Measurements from ENCODE around the gene MX2.

The MX2 gene

DNA sequence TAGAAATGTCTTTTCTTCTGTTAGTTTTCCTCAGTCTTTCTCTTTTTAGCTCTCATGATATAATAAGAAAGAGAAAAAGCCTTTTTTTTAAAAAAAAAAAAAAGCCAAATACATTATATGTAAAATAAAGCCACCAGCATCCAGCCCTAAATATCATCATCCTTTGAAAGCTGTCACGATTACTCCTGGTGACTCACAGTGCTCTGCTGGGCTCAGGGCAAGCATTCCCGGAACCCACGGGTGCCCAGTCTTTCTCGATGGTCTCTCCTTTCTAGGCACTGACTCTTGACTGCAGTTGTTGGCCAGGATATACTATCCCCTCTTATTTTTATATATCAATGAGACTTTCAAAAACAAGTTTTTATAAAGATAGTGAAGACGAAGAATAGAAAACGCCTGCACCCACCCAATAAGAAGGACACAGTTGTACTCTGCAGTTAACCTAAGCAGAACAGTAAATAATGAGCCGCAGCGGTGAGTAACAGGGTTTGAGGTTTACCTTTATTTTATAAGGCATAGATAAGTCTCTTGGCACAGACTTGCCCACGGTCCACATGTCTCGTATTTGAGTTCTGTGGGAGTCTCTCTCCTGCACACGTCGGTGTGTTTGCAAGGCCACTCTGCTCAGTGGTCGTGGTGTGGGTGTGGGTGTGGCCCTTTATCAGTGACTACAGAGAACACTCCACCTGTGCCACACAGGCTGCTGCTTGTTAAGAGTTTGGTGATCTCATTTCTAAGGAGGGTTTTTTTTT, 15.7 kb upstream of the MX2 start:
- no peaks in the 10 kb centered on the region for H3K27me3 ChIP-seq
- no peak for DNase-seq
- H3K4me1 ChIP-seq = no peaks in the 10 kb centered on the region
- H3K9me3 ChIP-seq = no peaks in the 10 kb centered on the region; the same call in 1 of the 2 replicates
- H3K36me3 ChIP-seq = no peaks in the 10 kb centered on the region
- TF ChIP-seq, protein P1, sequence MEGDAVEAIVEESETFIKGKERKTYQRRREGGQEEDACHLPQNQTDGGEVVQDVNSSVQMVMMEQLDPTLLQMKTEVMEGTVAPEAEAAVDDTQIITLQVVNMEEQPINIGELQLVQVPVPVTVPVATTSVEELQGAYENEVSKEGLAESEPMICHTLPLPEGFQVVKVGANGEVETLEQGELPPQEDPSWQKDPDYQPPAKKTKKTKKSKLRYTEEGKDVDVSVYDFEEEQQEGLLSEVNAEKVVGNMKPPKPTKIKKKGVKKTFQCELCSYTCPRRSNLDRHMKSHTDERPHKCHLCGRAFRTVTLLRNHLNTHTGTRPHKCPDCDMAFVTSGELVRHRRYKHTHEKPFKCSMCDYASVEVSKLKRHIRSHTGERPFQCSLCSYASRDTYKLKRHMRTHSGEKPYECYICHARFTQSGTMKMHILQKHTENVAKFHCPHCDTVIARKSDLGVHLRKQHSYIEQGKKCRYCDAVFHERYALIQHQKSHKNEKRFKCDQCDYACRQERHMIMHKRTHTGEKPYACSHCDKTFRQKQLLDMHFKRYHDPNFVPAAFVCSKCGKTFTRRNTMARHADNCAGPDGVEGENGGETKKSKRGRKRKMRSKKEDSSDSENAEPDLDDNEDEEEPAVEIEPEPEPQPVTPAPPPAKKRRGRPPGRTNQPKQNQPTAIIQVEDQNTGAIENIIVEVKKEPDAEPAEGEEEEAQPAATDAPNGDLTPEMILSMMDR (IDR thresholded peaks at IDR 0.05; ENCODE audit: low read depth, low read length) = no peak
- no peak overlapping the region for H3K4me3 ChIP-seq (ENCODE audit: low read depth, low read length)

DNA sequence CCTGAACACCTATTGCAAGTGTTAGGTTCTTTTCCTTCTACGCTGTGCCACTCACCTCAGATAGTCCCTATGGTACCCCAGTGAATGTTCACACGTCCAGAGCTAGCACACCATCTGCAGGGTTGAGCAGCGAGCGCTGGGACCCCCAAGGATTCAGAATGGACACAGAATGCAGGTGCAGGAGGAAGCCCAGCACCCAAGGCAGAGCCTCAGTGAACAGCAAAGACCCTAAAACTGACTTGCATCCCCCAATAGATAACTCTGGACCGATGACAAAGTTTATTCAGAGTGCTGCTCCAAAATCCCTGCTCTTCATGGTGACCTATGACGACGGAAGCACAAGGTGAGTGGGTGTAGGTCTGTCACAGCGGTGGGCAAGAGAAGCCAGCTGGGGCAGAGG, 15.1 kb upstream of the MX2 start:
- Histone ChIP-seq H3K27me3 (no peaks in the 10 kb centered on the region), H3K4me1 (no peaks in the 10 kb centered on the region), H3K36me3 (no peaks in the 10 kb centered on the region), H3K4me3 (ENCODE audit: low read depth, low read length) (no peak overlapping the region), H3K9me3 (no peaks in the 10 kb centered on the region; the same call in 1 of the 2 replicates)
- TF ChIP-seq, protein P1 (IDR thresholded peaks at IDR 0.05; ENCODE audit: low read depth, low read length) = no peak
- DNase-seq = no peak

DNA sequence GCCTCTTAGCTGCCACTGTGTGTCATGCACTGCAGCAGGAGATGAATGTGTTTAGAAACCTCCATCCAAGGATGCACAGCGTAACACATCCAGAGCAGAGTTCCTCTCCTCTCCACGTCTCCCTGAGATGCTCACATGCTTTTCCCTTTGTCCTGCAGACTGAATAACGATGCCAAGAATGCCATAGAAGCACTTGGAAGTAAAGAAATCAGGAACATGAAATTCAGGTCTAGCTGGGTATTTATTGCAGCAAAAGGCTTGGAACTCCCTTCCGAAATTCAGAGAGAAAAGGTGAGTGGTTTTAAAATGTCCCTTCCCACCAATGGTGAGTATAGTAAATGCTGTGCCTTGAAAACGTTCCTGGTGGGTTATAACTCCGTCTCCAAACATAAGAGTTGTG, 13.4 kb upstream of the MX2 start:
- TF ChIP-seq, protein P1 (IDR thresholded peaks at IDR 0.05; ENCODE audit: low read depth, low read length) = no peak
- no peaks in the 10 kb centered on the region for H3K27me3 ChIP-seq
- no peak overlapping the region for H3K4me3 ChIP-seq (ENCODE audit: low read depth, low read length)
- no peaks in the 10 kb centered on the region for H3K36me3 ChIP-seq
- H3K4me1 ChIP-seq = no peaks in the 10 kb centered on the region
- no peaks in the 10 kb centered on the region; the same call in 1 of the 2 replicates for H3K9me3 ChIP-seq
- no peak for DNase-seq

DNA sequence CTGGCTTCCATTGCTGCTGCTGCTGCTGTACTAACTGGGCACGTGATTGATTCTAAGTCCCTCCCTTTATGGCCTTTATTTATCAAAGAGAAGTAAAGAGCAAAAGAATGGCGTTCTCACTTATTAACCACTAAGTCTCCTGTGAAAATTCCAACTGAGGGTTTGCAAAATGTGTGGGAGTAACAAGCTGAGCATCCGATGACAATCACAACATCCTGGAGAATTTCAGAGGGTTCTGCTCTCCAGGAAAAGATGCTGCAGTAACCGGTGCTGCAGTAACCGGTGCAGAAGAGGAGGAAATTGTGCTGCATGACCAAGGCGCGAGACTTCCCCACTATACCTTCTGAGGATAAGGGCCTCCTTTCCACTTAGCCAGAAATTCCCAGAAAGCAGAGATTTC, 12.7 kb upstream of the MX2 start:
- TF ChIP-seq, protein P1 (IDR thresholded peaks at IDR 0.05; ENCODE audit: low read depth, low read length) = no peak
- DNase-seq = no peak
- Histone ChIP-seq H3K27me3 (no peaks in the 10 kb centered on the region), H3K9me3 (no peaks in the 10 kb centered on the region; the same call in 1 of the 2 replicates), H3K4me1 (no peaks in the 10 kb centered on the region), H3K4me3 (ENCODE audit: low read depth, low read length) (no peak overlapping the region), H3K36me3 (no peaks in the 10 kb centered on the region)

DNA sequence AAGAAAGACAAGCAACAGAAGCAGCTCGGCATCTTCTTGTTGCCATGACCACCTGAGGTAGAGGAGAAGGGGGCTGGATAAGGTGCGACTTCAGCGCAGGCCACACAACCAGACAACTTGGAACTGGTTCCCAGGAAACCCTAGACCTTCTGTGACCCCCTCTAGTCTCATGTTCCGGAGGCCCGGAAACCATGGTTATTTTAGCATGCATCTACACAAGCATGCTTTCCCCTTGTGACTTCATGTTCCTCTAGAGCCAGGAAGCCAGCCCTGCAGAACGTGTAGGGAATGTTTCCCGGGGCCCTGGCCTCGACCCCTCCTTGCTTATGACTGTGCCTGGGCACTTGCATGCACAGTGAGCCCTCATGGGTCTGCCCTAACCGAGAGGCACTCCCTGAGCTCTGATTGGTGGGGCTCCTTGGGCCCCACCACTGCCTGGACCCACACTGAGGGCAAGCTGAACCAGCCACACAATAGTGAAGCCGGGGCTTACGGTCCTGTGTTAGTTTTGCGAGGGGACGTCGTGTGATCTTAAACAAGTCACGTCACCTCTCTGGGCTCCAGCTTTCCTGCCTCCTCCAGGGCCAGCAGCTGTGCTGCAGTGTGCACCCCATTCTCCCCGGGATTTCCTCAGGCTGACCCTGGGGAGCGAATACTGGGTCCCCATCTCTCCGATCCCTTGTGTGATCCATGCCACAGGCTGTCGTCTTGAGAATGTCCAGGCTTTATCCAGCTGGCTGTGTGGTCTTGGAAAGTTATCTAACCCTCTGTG, 12.0 kb upstream of the MX2 start:
- Histone ChIP-seq H3K9me3 (no peaks in the 10 kb centered on the region; the same call in 1 of the 2 replicates), H3K36me3 (no peaks in the 10 kb centered on the region), H3K4me3 (ENCODE audit: low read depth, low read length) (no peak overlapping the region), H3K27me3 (no peaks in the 10 kb centered on the region), H3K4me1 (no peaks in the 10 kb centered on the region)
- TF ChIP-seq, protein P1 (IDR thresholded peaks at IDR 0.05; ENCODE audit: low read depth, low read length) = no peak
- DNase-seq = no peak

Data from BE2C (cell line).